Activated naive CD4-positive, alpha-beta T cell treated with anti-CD3 and anti-CD28 coated beads, Interleukin-2, amount 10 ng/mL, durations not matched to agents 7 days and 5 days (primary cell): Measurements from ENCODE around the gene PUSL1.

Experiments used
- CTCF ChIA-PET: fragments of 350-600 bp; sonication (Branson Sonifier 250); formaldehyde crosslinking; loops from one replicate; lab custom pipeline; 2021; ENCODE audit warnings: antibody characterized with exemption; lab: Charles Lee
- DNase-seq: peaks from one replicate; pipeline ENCODE4 v3.0.0-alpha.2; 2020
- H3K27ac Mint-ChIP-seq: one replicate; pipeline ENCODE4 v1.8.0; 2021; ENCODE audit warnings: mild to moderate bottlenecking, moderate library complexity, mixed read lengths
- H3K27me3 Mint-ChIP-seq: one replicate; pipeline ENCODE4 v1.8.0; 2021; ENCODE audit warnings: mild to moderate bottlenecking, mixed read lengths
- H3K36me3 Mint-ChIP-seq: one replicate; pipeline ENCODE4 v1.8.0; 2021; ENCODE audit warnings: mixed read lengths
- H3K4me1 Mint-ChIP-seq: one replicate; pipeline ENCODE4 v1.8.0; 2021; ENCODE audit warnings: mixed read lengths
- H3K4me3 Mint-ChIP-seq: one replicate; pipeline ENCODE4 v1.8.0; 2021; ENCODE audit warnings: mild to moderate bottlenecking, moderate library complexity, mixed read lengths
- H3K9me3 Mint-ChIP-seq: one replicate; pipeline ENCODE4 v1.8.0; 2021; ENCODE audit warnings: mixed read lengths

PUSL1 gene

GRCh38 chr1:1324524-1325287 is 16.3 kb downstream of the PUSL1 start, which contains the start of the genes CPTP and INTS11:
TSS of gene CPTP (plus strand) at chr1:1324802. CDS start at chr1:1326911, 2,109 bp downstream.
TSS of gene INTS11 (minus strand) at chr1:1324660. CDS start at chr1:1324608, 52 bp downstream.
- H3K4me1 Mint-ChIP-seq = peaks cover 30% of the 10 kb centered on the region
- H3K36me3 Mint-ChIP-seq = peaks cover 8% of the 10 kb centered on the region
- DNase-seq = peak; percentile 97
- peak within 1 kb of the TSS; percentile 95 for H3K4me3 Mint-ChIP-seq
- H3K27ac Mint-ChIP-seq = peak within 1 kb of the TSS; percentile 96
- CTCF ChIA-PET = no interaction called here
- peaks cover 2% of the 10 kb centered on the region for H3K9me3 Mint-ChIP-seq
- H3K27me3 Mint-ChIP-seq = no peaks in the 10 kb centered on the region

GRCh38 chr1:1325288-1326074 is 17.1 kb downstream of the PUSL1 start:
- DNase-seq = peak; percentile 31
- CTCF ChIA-PET = interaction anchor here (2.0 kb wide), 1 partner anchor 20 kb away, joined by 5 read pairs; no protein-coding TSS in a partner anchor
- Mint-ChIP-seq H3K27ac (peak overlapping the region; percentile 82), H3K36me3 (peaks cover 11% of the 10 kb centered on the region), H3K4me3 (peak overlapping the region; percentile 75), H3K27me3 (no peaks in the 10 kb centered on the region), H3K9me3 (peaks cover 6% of the 10 kb centered on the region), H3K4me1 (peaks cover 30% of the 10 kb centered on the region)

DNA sequence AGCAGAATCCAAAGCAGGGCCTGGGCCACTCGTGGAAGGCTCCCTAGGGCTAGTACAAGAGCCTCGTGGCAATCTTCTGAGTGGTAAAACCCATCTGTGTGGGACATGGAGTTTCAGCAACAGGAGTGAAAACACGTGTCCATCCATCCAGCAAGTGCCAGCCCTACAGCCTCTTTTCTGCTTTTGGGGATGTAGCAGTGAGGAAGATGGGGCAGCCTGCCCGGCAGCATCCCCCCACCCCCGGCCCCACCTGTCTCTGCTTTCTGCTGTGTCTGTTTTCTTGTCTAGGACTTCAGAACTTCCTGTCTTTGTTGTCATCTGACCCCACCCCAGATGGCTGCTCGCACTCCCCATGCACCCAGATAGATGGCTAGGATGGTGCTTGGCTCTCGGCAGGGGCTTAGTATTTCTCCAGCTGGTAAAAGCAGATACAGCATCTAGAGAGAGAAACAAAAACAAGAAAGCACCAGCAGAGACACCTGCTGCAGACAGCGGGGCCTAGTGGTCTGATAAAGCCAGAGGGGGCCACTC is 17.7 kb downstream of the PUSL1 start:
- Mint-ChIP-seq H3K9me3 (peaks cover 6% of the 10 kb centered on the region), H3K27ac (peak overlapping the region; percentile 82), H3K36me3 (peaks cover 11% of the 10 kb centered on the region), H3K4me1 (peaks cover 30% of the 10 kb centered on the region), H3K27me3 (no peaks in the 10 kb centered on the region), H3K4me3 (peak overlapping the region; percentile 75)
- no peak for DNase-seq
- CTCF ChIA-PET = interaction anchor here (2.0 kb wide), 1 partner anchor 21 kb away, joined by 5 read pairs; no protein-coding TSS in a partner anchor

- H3K4me1 Mint-ChIP-seq = peaks cover 26% of the 10 kb centered on the region
- peak overlapping the region; percentile 26 for H3K4me3 Mint-ChIP-seq
- CTCF ChIA-PET = interaction anchor here (1.2 to 2.0 kb wide), 2 partner anchors 21 to 22 kb away, joined by 3 to 5 read pairs; no protein-coding TSS in a partner anchor
- H3K36me3 Mint-ChIP-seq = peaks cover 11% of the 10 kb centered on the region
- no peak for DNase-seq
- no peak overlapping the region for H3K27ac Mint-ChIP-seq
- H3K27me3 Mint-ChIP-seq = no peaks in the 10 kb centered on the region
- peaks cover 6% of the 10 kb centered on the region for H3K9me3 Mint-ChIP-seq
Measured at GRCh38 chr1:1327291-1327690, 18.9 kb downstream of the PUSL1 start.

GRCh38 chr1:1328254-1328653 is 19.9 kb downstream of the PUSL1 start:
- Mint-ChIP-seq H3K36me3 (peaks cover 9% of the 10 kb centered on the region), H3K27me3 (no peaks in the 10 kb centered on the region), H3K4me3 (no peak overlapping the region), H3K4me1 (peaks cover 18% of the 10 kb centered on the region), H3K27ac (no peak overlapping the region), H3K9me3 (peaks cover 6% of the 10 kb centered on the region)
- no peak for DNase-seq
- CTCF ChIA-PET = interaction anchor here (1.2 kb wide), 1 partner anchor 20 kb away, joined by 3 read pairs; no protein-coding TSS in a partner anchor

- DNase-seq = no peak
- CTCF ChIA-PET = no interaction called here
- H3K4me1 Mint-ChIP-seq = peaks cover 12% of the 10 kb centered on the region
- peaks cover 5% of the 10 kb centered on the region for H3K36me3 Mint-ChIP-seq
- H3K9me3 Mint-ChIP-seq = peaks cover 6% of the 10 kb centered on the region
- peaks cover 3% of the 10 kb centered on the region for H3K27me3 Mint-ChIP-seq
- H3K4me3 Mint-ChIP-seq = no peak overlapping the region
- H3K27ac Mint-ChIP-seq = peak overlapping the region; percentile 76
Measured at GRCh38 chr1:1329304-1330210, 21.2 kb downstream of the PUSL1 start.

- Mint-ChIP-seq H3K4me1 (peaks cover 9% of the 10 kb centered on the region), H3K27me3 (peaks cover 3% of the 10 kb centered on the region), H3K36me3 (peaks cover 5% of the 10 kb centered on the region), H3K27ac (no peak overlapping the region), H3K4me3 (no peak overlapping the region), H3K9me3 (peaks cover 6% of the 10 kb centered on the region)
- CTCF ChIA-PET = no interaction called here
- no peak for DNase-seq
Measured at GRCh38 chr1:1330366-1331067, 22.1 kb downstream of the PUSL1 start.

GRCh38 chr1:1331068-1331965 is 22.9 kb downstream of the PUSL1 start, which contains the start of gene TAS1R3:
TSS of gene TAS1R3 (plus strand) at chr1:1331280. CDS start at chr1:1331346, 66 bp downstream.
- Mint-ChIP-seq H3K9me3 (peaks cover 6% of the 10 kb centered on the region), H3K4me3 (no peak within 1 kb of the TSS), H3K27ac (no peak within 1 kb of the TSS), H3K27me3 (peaks cover 3% of the 10 kb centered on the region), H3K36me3 (peaks cover 5% of the 10 kb centered on the region), H3K4me1 (peaks cover under 1% of the 10 kb centered on the region)
- CTCF ChIA-PET = no interaction called here
- no peak for DNase-seq

GRCh38 chr1:1332031-1332755 is 23.8 kb downstream of the PUSL1 start:
- no peak overlapping the region for H3K4me3 Mint-ChIP-seq
- peaks cover 3% of the 10 kb centered on the region for H3K27me3 Mint-ChIP-seq
- H3K9me3 Mint-ChIP-seq = peaks cover 6% of the 10 kb centered on the region
- no peak for DNase-seq
- peaks cover 5% of the 10 kb centered on the region for H3K36me3 Mint-ChIP-seq
- no peaks in the 10 kb centered on the region for H3K4me1 Mint-ChIP-seq
- CTCF ChIA-PET = no interaction called here
- H3K27ac Mint-ChIP-seq = no peak overlapping the region

DNA sequence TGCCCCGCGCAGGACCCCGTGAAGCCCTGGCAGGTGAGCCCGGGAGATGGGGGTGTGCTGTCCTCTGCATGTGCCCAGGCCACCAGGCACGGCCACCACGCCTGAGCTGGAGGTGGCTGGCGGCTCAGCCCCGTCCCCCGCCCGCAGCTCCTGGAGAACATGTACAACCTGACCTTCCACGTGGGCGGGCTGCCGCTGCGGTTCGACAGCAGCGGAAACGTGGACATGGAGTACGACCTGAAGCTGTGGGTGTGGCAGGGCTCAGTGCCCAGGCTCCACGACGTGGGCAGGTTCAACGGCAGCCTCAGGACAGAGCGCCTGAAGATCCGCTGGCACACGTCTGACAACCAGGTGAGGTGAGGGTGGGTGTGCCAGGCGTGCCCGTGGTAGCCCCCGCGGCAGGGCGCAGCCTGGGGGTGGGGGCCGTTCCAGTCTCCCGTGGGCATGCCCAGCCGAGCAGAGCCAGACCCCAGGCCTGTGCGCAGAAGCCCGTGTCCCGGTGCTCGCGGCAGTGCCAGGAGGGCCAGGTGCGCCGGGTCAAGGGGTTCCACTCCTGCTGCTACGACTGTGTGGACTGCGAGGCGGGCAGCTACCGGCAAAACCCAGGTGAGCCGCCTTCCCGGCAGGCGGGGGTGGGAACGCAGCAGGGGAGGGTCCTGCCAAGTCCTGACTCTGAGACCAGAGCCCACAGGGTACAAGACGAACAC is 24.5 kb downstream of the PUSL1 start:
- CTCF ChIA-PET = no interaction called here
- Mint-ChIP-seq H3K9me3 (peaks cover 6% of the 10 kb centered on the region), H3K4me1 (no peaks in the 10 kb centered on the region), H3K36me3 (peaks cover 4% of the 10 kb centered on the region), H3K27ac (no peak overlapping the region), H3K27me3 (peaks cover 3% of the 10 kb centered on the region), H3K4me3 (no peak overlapping the region)
- DNase-seq = no peak

DNA sequence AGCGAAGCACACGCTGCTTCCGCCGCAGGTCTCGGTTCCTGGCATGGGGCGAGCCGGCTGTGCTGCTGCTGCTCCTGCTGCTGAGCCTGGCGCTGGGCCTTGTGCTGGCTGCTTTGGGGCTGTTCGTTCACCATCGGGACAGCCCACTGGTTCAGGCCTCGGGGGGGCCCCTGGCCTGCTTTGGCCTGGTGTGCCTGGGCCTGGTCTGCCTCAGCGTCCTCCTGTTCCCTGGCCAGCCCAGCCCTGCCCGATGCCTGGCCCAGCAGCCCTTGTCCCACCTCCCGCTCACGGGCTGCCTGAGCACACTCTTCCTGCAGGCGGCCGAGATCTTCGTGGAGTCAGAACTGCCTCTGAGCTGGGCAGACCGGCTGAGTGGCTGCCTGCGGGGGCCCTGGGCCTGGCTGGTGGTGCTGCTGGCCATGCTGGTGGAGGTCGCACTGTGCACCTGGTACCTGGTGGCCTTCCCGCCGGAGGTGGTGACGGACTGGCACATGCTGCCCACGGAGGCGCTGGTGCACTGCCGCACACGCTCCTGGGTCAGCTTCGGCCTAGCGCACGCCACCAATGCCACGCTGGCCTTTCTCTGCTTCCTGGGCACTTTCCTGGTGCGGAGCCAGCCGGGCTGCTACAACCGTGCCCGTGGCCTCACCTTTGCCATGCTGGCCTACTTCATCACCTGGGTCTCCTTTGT is 25.3 kb downstream of the PUSL1 start:
- no peak overlapping the region for H3K4me3 Mint-ChIP-seq
- H3K4me1 Mint-ChIP-seq = no peaks in the 10 kb centered on the region
- peaks cover 4% of the 10 kb centered on the region for H3K36me3 Mint-ChIP-seq
- no peak for DNase-seq
- CTCF ChIA-PET = no interaction called here
- H3K27me3 Mint-ChIP-seq = peaks cover 3% of the 10 kb centered on the region
- no peak overlapping the region for H3K27ac Mint-ChIP-seq
- H3K9me3 Mint-ChIP-seq = peaks cover 6% of the 10 kb centered on the region
